Inflammatory macrophage (primary cell): Measurements from ENCODE around the gene KCNJ15.
A peak's percentile ranks its signal among the peaks of the same experiment; 100 is the strongest.

Source experiments
- DNase-seq, 2 donors: peaks; one replicate each; pipeline ENCODE4 v3.0.0-alpha.2; 2020 to 2022

Gene KCNJ15

DNA sequence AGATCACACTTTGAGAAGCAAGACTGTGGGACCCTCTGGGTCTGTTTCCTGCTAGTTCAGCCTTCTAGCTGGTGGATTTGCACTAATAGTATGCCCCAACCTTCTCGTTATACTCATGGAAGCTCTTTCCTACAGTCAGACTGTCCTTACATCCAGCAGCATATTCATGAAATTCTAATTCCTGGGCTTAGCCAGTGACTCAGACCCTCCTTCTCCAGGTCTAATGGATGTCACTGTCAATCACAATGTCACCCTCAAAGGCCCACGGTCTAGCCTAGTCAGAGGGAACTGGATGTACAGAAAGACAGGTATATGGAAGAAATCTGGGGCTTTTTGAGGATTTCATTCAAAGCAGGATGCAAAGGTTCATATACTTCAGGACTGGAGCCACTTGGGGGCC is 72.4 kb downstream of the KCNJ15 start:
- no peak for DNase-seq

DNA sequence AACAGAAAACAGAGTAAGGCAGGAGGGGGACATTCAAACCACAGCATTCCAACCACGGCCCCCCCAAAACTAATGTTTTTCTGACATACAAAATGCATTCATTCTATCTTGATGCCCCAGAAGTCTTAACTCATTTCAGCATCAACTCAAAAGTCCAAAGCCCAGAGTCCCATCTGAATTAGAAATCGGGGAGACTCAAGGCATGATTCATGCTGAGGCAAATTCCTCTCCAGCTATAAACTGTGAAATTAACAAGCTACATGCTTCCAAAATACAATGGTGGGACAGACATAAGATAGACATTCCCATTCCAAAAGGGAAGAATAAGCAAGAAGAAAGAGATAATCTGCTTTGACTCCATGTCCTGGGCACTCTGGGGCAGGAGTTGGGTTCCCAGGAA is 73.9 kb downstream of the KCNJ15 start:
- no peak for DNase-seq

DNA sequence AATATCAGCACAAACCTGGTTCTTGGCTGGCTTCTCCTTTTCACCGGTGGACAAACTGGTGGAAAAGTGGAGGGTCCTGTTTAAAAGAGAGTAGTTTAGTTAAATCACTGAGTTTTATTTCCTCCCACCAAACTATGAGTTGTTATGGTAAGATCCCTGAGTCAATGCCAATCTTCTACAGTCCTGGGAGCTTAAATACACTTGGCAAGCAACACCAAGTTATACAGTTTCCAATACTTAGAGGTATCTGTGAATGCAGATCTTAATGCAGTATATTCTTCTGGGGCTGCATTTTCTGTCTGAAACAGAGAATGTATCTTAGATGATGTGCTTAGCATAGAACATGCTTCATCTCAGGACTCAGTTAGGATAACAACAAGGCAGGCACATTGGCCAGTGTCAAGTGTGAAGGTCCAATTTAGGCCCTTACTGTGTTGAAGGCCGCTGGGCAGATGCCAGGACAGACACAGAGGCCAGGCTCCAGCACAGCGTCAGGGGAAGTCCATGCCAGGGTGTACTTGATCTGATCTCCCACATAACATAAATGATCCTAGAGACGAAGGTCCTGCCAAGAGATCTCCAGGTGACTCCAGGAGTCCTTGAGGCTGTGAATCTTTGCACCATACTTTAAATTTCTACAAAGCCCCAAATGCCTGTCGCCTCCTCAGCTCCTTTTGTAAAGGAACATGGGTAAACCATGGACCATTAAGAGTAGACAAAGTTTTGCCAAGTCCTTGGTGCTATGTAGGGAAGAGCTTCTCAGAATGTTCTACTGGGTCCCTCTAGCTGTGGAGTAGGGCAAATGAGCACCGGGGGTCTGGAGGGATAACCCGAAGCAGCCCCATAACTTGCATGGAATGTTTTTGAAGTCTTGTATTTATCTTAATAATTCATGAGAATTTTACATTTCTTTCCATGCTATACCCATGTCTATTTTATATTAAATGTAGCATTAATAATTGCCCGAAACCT is 76.8 kb downstream of the KCNJ15 start:
- peak in 1 of 2 donors; percentile 17 for DNase-seq

GRCh38 chr21:38334866-38335265 is 78.1 kb downstream of the KCNJ15 start:
- no peak for DNase-seq

DNA sequence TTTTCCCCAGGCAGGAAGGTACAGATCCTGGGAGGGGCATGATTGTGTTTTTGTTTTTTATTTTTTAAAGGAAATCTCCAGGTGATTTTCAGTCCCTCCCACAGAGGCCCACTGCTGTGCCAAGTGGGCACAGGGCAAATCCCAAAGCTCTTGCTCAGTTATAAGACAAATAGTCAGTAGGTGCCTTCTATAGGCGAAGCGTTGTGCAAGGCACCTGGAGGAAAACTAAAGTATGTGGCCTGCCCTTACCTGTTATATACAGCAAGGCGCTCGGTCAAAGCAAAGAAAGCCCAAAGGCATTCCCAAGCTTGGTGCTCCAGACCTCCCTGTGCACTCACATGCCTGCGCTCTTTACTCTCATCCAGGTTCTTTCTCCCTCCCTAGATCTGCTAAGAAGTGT is 81.0 kb downstream of the KCNJ15 start:
- DNase-seq: no peak

- DNase-seq: no peak
Measured at GRCh38 chr21:38340131-38340530, 83.3 kb downstream of the KCNJ15 start.

DNA sequence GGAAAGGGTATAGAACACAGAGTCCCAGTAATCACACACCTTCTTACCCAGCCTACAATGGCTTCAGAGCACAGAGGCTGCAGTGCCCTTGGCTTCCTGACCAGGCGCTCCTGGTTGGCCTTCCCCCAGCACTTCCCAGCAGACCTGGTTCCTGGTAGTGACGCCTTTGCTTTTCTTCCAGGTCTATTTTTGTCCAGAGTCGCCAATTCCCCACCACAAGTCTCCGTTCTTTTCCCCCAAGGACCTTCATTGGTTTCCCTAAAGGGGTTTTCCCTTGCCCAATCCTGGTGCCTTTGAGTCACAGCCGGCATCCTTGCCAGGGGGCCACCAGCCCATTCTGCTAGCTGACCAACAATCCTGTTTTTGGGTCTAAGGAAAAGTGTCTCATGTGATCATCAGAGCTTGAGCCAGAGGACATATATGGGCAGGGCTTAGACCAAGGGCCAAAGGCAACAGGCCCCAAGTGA is 84.8 kb downstream of the KCNJ15 start:
- no peak for DNase-seq

- no peak for DNase-seq
Measured at GRCh38 chr21:38342739-38343138, 85.9 kb downstream of the KCNJ15 start.

DNA sequence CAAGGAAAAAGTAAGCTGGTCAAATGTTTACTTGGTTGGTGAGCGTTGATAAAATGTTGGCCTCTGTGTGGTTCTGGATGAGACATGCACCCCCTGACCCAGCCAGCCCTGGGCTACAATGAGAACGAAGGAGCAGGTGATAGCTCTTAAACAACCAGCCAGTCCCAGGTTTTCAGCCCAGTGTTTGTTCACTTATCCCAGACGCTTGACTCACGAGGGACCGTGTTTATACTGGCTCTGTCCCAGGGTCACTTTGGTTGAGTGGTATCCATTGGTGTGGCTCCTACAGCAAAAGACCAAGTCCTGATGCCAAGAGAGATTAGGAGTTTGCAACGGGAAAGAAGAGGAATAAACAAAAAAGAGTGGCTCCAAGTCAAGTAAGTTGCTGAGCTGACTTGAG is 86.9 kb downstream of the KCNJ15 start:
- no peak for DNase-seq

DNA sequence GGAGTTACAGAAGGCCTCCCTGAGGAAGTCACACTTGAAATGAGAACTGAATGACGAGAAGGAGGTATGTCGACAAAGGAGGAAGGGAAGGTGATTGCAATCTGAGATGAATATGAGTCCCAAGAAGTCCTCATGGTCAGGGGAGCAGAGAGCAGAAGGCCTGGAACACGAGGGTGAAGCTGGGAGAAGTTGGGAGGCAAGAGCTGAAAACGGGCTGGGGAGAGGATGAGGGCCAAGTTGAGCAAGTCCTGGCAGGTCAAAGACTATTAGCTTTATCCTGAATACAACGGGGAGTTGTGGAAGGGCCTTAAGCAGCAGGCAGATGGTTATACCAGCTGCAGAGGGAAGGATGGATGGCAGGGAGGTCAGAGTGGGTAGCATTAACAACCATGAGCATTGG is 89.5 kb downstream of the KCNJ15 start:
- no peak for DNase-seq

DNA sequence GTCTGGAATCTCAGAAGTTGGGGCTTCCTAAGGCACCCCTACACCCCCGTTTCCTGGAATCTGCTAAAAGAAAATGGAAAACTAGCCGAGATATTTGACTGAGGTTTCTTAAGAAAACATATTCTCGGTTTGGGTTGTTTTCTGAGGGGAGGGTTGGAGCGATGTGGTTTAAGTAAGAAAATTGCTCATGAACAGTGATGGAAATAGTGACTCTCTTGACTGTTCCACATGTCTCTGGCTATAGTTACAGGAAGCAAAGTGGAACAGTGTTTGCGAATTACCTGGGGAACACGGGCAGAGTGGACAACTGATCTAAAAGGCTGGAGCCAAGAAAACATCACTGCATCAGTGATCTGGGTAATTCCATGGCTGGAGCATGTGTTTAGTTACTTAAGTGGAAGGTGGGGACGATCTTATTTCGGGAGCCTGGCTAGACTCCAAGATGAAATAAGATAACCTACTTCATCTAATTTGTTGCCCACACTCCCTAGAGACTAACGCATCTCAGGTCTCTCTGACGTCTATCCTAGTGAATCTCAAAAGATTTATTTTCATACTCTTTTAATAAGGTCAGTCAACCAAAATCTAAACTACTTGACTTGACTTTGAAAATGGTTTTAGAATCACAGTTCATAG is 92.4 kb downstream of the KCNJ15 start:
- no peak for DNase-seq

- DNase-seq: no peak
Measured at GRCh38 chr21:38349977-38350376, 93.2 kb downstream of the KCNJ15 start.

DNA sequence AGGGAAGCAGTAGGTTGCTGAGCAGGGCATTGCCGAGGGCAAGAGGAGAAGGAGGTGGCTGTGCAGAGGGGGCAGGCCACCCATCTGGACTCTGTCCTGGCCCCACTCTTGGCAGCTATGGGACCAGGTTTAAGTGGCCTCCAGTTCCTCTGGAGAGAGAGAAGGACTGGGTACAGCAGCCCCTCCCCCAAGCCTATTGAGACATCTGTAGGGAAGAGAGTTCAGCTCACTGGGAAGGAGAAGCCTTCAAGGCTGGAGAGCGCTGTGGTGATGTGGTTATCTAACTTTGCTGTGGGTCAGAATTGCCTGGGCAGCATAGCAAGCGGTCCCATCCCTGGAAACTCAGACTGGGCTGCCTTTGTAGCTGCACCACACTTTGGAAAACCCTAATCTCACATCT is 93.9 kb downstream of the KCNJ15 start:
- DNase-seq: no peak

DNA sequence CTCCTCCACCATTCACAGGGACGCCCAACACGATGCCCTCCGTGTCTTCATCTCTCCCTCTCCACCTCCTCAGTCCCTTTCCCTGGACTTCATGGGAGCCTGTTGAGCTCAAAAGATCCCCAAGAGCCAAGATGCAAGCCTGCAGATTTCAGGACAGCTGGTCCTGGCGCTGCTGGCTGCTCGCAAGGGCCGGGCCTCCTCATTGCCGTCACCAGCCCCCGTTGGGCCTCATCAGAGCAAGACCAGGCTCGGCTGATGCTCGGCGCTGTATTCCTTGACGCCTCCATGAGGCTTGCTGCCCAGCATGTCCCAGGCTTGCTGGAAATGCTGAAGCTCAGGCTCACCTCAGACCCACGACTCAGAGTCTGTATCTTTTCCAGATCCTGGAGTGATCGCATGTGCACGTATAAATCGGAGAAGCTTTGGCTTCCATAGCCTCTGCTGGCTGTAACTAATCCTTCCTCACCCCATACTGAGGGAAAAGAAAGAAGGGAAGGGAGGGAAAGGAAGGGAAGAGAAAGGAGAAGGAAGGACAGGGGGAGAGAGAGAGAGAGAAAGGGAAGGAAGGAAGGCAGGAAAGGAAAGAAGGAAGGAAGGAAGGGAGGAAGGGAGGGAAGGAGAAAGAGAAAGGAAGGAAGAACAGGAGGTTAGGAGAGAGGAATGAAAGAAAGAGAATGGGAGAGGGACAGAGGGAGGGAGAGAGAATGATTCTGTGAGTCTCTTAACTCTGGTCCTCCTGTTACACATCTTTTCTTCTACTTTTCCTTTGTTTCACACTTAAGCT is 94.6 kb downstream of the KCNJ15 start:
- DNase-seq: no peak

GRCh38 chr21:38351961-38352521 is 95.2 kb downstream of the KCNJ15 start:
- peak in 1 of 2 donors; percentile 32 for DNase-seq

DNA sequence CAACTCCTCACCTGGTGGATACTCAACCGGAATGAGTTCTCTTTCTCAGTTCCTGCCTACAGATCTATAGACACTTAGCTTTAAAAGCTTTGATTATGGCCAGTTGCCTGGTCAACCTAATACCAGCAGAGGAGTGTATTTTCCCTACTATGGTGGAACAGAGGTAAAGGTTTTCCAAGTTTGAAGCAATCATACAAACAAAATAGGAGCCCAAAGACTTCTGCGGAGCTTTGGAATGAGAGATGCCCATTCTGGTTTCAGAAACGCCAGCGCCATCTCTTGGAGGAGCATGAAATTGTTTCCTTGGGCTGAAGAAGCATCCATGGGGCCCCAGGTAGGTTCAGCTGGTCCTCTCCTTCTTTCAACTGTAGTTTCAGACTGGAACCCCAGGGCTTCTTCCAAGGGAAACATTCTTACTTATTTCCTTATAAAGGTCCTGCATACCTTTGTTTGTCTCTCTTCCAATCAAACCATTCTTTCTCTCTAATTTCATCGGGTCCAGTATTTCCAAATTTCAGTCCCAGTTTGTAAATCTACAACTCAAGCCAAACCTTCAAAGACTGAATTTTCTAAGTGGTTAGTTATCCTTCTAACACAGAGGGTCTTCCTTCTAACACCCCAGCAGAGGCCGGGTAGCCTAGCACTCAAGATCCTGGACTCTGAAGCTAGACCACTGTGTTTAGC is 95.9 kb downstream of the KCNJ15 start:
- peak; percentile 71 for DNase-seq

- no peak for DNase-seq
Measured at GRCh38 chr21:38354231-38354630, 97.4 kb downstream of the KCNJ15 start.

GRCh38 chr21:38354746-38355145 is 98.0 kb downstream of the KCNJ15 start:
- DNase-seq: no peak

- no peak for DNase-seq
Measured at GRCh38 chr21:38355353-38355752, 98.6 kb downstream of the KCNJ15 start.

GRCh38 chr21:38355992-38356781 is 99.4 kb downstream of the KCNJ15 start:
- peak; percentile 75 to 77 for DNase-seq
